Mucosa of descending colon (tissue), 3 donors: ENCODE measurements around the gene BAG1. TPM values are rescaled to one million over a fixed set of nuclear protein-coding genes. Genes with fewer than 3 reads are reported as not detected.
A peak's percentile ranks its signal among the peaks of the same experiment; 100 is the strongest.

Experiments used
- ATAC-seq: fragments of 200-7000 bp; cut with Tn5 transposase; one replicate; pipeline ENCODE4 v1.9.1; 2020; ENCODE audit warnings: mild to moderate bottlenecking, moderate library complexity
- DNase-seq, 3 donors: peaks; one replicate each; pipeline ENCODE4 v3.0.0-alpha.2; 2020
- H3K36me3 ChIP-seq: fragments of 200-600 bp; one replicate; pipeline ENCODE4 v1.8.0; 2021; ENCODE audit warnings: low read depth, mild to moderate bottlenecking
- H3K4me1 ChIP-seq: fragments of 200-600 bp; one replicate; pipeline ENCODE4 v1.8.0; 2021; ENCODE audit warnings: low read depth, mild to moderate bottlenecking
- H3K4me3 ChIP-seq: fragments of 200-600 bp; one replicate; pipeline ENCODE4 v1.8.0; 2021; ENCODE audit warnings: mild to moderate bottlenecking
- H3K9me3 ChIP-seq: fragments of 200-600 bp; one replicate; pipeline ENCODE4 v1.8.0; 2021; ENCODE audit warnings: mild to moderate bottlenecking
- intact Hi-C, 2 donors: fragments of 100-400 bp; cut with DNase I in 1 of 2; cut with micrococcal nuclease in 1 of 2; formaldehyde crosslinking; loops; one replicate each; pipeline versions ENCODE4 v1.11.0 to v1.11.1; 2022; cut with DNase I, micrococcal nuclease
- total RNA-seq, 3 donors: library from RNA; stranded (reverse); fragmentation: NEBNext Ultra II Directional in 2 of 3; extraction: Animal tissue kit (Norgen Biotek cat#: 25700) in 2 of 3; gene quantifications; one replicate each; pipeline versions ENCODE4 v1.2.1 to v1.2.4, GENCODE V29; 2021 to 2023
- TF ChIP-seq, protein P1 (sequence below): fragments of 200-600 bp; IDR thresholded peaks from one replicate; pipeline ENCODE4 v1.8.0; 2022; ENCODE audit warnings: antibody characterized with exemption, mild to moderate bottlenecking
- donor health status: DM: no; HTN: no; CAD: no; lungs with moderate emphysema.
- donor health status: DM: no; HTN: no; CAD: no.
- donor health status: DM: no; HTN: yes; CAD: no.

The BAG1 gene
- total RNA-seq, 3 donors from 2014 or later, result 120 to 155 (median 153) TPM

DNA sequence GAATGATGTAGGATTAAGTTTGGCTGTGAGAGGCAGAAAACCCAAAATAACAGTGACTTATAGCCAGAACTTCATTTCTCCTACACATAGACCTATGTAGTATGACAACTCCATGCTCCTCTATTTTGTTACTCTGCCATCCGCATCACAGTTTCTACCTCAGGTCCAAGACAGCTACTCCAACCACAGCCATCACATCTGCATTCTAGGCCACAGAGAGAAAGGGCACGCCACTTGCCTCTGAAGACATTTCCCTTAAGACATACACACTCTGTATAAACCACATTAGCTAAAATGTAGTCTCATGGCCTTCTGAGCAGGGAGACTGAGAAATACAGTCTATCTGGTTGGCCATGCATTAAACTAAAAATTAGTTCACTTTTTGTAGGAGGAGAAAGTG, 14.5 kb downstream of the BAG1 start:
- ATAC-seq (no peak), DNase-seq (no peak)
- Histone ChIP-seq H3K36me3 (no peaks in the 10 kb centered on the region), H3K9me3 (no peaks in the 10 kb centered on the region), H3K4me1 (no peaks in the 10 kb centered on the region), H3K4me3 (no peak overlapping the region)
- intact Hi-C loops, result no loop called here
- TF ChIP-seq, protein P1, sequence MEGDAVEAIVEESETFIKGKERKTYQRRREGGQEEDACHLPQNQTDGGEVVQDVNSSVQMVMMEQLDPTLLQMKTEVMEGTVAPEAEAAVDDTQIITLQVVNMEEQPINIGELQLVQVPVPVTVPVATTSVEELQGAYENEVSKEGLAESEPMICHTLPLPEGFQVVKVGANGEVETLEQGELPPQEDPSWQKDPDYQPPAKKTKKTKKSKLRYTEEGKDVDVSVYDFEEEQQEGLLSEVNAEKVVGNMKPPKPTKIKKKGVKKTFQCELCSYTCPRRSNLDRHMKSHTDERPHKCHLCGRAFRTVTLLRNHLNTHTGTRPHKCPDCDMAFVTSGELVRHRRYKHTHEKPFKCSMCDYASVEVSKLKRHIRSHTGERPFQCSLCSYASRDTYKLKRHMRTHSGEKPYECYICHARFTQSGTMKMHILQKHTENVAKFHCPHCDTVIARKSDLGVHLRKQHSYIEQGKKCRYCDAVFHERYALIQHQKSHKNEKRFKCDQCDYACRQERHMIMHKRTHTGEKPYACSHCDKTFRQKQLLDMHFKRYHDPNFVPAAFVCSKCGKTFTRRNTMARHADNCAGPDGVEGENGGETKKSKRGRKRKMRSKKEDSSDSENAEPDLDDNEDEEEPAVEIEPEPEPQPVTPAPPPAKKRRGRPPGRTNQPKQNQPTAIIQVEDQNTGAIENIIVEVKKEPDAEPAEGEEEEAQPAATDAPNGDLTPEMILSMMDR, result no peak

DNA sequence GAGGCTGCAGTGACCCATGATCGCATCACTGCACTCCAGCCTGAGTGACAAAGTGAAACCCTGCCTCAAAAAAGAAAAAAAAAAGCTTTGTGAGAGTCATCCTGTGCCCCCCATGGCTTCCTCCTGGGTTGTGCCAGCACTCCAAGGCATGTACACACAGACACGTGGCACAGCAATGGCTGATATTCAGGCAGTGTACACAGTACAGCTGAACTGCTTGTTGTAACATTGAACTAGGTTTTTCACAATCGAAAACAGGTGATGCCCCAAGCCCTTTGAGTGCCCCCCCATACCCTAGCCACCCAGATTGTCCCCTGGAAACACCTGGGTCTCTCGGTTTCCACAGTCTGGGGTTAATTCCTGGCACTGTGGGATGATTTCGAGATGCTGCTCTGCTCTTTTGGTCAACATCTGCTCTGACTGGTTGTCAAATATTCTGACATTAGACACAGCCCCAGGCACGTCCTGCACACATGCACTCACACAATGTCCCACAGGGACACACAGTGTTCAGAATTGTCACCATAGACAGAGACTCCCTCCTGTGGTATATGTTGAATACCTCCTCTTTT, 15.3 kb downstream of the BAG1 start:
- DNase-seq (no peak), ATAC-seq (peak; percentile 30)
- no peaks in the 10 kb centered on the region for H3K4me1 ChIP-seq
- no peak overlapping the region for H3K4me3 ChIP-seq
- TF ChIP-seq, protein P1, result no peak
- intact Hi-C loops, result no loop called here
- no peaks in the 10 kb centered on the region for H3K36me3 ChIP-seq
- no peaks in the 10 kb centered on the region for H3K9me3 ChIP-seq

DNA sequence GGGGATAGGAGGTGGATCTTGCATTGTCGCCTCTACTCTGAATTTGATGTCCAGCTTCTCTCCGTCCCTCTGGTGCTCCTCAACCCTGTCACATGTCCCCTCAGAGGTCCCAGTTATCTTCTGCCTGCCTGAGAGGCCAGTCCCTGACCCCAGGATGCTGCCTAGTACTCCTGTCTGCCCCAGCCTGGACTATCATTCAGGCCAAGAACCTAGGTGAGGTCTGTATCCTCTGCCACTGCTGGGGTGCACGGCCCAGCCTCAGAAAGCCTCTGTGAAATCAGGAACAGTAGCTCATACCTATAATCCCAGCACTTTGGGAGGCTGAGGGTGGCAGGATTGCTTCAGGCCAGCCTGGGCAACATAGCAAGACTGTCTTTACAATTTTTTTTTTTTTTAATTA, 15.9 kb downstream of the BAG1 start:
- intact Hi-C loops, result no loop called here
- Histone ChIP-seq H3K9me3 (no peaks in the 10 kb centered on the region), H3K4me1 (no peaks in the 10 kb centered on the region), H3K36me3 (no peaks in the 10 kb centered on the region), H3K4me3 (no peak overlapping the region)
- no peak for DNase-seq
- TF ChIP-seq, protein P1, result no peak
- no peak for ATAC-seq

DNA sequence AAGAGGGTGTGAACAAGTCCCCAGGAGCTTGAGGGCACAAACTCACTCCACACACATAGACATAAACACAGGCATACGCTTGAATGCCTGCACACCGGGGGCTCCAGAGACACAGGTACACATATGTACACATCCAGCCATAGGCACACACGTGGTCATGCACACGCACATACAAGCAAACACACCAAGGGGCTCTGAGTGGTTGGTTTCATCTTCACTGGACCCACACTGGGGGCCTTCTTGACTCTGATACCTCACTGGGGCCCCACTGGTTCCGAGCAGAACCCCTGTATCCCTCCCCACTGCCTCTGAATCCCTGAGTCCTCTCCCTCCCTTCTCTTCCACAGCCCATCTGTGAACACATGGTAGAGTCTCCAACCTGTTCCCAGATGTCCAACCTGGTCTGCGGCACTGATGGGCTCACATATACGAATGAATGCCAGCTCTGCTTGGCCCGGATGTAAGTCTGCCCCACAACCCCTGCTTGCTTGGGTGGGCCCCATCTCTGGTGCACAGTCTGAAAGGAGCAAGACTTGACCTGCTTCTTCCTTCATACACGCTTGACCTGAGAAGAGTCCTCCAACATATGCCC, 18.1 kb downstream of the BAG1 start:
- TF ChIP-seq, protein P1, result no peak
- Histone ChIP-seq H3K36me3 (no peaks in the 10 kb centered on the region), H3K9me3 (no peaks in the 10 kb centered on the region), H3K4me3 (no peak overlapping the region), H3K4me1 (peaks cover 3% of the 10 kb centered on the region)
- intact Hi-C loops, result no loop called here
- ATAC-seq, result no peak
- DNase-seq, result no peak

DNA sequence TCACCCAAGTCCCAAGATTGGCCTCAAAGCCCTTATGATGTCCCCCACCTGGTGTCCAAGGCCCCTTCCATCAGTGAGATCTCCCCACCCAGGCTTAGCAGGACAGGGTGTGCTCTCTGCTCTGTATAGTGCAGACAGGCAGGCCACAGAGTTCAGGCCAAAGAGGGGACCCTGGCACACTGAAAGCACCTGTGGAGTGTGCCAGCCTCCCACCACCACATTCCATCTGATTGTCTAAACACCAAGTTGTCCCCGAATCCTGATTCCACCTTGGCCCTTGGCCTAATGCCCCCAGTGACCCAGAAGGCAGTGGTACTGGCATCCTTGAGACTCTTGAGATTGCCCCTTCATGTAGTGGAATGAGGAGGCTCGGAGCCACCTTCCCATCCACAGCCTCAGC, 19.2 kb downstream of the BAG1 start:
- DNase-seq (no peak), ATAC-seq (no peak)
- intact Hi-C loops, result no loop called here
- H3K36me3 ChIP-seq, result no peaks in the 10 kb centered on the region
- no peak overlapping the region for H3K4me3 ChIP-seq
- TF ChIP-seq, protein P1, result no peak
- H3K4me1 ChIP-seq, result peaks cover 6% of the 10 kb centered on the region
- no peaks in the 10 kb centered on the region for H3K9me3 ChIP-seq
